ENCODE data around the gene RGS3.

RGS3 gene

DNA sequence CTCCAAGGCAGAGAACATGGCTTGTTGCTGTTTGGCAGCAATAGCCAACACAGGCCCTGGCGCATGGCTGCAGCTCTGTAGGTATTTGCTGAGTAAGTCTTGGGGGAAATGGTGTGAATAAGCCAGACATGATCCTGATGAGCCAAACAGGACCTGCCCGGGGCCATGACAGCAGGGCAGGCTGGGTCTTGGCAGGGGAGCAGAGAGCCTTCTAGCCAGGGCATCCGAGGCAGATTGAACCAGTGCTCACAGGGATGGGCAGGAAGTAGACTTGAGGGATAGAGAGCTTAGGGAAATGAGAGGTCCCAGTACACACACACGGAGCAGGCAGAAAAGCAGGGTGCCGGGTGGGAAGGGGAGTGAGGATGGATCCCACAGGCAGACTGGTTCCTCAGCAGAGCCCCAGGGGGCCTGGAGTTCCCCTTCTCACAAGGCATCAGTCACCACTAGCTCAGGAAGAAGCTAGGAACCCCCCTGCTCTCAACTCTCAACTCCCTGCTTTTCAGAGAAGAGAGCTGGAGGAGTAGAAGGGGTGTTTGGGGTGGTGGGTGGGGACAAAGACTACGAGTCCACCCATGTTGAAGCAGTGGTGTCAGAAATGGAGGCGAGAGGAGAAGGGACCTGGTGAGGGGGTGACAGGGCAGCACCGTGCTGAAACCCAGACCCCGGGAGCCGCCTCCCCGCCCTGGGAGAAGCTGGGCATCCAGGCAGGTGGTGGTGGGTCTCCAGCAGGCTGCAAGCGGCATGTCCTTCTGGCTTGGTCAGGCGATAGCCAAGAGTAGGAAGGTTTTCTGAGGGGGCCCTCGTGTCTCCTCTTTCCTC lies 111.1 kb downstream of the RGS3 start:
- DNase-seq = no peak

DNA sequence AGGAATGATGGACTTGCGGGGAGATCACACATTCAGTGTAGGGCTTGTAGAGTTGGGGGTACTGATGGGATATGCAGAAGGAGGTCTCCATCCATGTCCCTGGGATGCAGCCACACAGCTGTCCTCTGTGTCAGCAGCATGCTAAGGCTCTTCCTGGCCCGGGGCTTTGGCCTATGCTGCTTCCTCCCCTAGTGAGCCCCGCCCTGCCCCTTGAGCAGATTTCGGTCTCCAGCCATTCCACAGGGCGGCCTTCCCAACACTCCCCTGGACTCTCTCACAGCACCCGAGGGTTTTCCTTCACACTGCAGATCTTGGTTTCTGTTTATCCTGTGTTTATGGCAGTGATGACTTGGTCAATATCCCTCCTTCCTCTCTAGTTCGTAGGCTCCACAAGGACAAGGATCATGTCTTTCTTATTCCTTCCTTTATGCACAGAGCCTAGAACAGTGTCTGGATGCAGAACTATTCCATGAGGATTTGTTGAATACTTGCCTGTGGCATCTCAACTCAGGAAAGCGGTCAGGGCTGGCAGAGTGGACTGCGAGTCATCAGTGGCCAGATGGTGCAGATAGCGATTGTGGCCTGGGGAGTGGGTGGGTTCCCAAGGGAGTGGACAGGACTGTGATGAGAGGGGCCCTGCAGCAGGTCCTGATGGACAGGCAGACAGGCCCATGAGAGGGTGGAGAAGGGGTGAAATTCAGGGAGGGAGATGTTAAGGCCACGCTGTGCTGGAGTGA lies 114.2 kb downstream of the RGS3 start:
- no peak for DNase-seq

DNA sequence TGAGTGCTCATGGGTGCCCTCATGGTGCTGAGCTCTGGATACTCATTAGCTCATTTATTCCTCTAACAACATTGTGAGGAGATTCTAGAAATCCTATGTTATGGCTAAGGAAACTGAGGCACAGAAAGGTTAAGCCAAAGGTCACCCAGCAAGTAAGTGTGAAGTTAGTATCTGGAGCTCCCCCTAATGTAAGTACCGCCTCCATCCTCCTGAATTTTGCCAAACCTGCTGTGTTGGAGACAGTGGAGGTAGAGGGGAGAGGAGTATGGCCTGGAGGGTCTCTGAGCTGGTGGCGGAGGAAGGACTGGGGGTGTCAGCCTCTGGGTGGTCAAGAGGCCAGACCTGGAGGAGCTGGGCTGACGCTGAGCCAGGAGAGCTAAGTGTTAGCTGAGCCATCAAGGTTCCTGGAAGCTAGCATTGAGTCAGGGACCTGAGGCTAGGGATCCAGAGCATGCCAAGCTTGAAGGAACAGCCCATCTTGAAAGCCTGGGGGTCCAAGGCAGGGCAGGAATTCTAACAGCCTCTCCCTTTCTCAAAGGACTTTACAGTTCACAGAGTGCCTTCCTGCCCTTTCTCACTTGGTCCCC lies 114.8 kb downstream of the RGS3 start:
- no peak for DNase-seq

DNA sequence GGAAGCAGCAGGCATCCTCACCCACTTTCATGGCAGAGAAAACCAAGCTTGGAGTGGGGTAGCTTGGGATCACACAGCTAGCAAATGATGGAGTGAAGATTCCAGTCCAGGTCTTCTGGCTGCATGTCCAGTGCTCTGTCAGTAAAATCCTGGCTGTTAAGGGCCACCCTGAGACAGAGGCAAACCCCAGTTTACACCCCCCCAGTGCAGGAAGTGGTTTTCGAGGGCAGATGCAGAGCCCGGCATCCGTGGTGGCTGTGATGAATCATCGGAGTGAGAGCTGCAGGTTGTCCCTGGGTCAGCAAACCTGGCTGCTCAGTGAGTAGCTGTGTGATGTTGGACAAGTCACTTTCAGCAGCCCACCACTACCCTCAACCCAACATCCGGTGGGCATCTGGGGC lies 115.4 kb downstream of the RGS3 start:
- peak; percentile 27 for DNase-seq

DNA sequence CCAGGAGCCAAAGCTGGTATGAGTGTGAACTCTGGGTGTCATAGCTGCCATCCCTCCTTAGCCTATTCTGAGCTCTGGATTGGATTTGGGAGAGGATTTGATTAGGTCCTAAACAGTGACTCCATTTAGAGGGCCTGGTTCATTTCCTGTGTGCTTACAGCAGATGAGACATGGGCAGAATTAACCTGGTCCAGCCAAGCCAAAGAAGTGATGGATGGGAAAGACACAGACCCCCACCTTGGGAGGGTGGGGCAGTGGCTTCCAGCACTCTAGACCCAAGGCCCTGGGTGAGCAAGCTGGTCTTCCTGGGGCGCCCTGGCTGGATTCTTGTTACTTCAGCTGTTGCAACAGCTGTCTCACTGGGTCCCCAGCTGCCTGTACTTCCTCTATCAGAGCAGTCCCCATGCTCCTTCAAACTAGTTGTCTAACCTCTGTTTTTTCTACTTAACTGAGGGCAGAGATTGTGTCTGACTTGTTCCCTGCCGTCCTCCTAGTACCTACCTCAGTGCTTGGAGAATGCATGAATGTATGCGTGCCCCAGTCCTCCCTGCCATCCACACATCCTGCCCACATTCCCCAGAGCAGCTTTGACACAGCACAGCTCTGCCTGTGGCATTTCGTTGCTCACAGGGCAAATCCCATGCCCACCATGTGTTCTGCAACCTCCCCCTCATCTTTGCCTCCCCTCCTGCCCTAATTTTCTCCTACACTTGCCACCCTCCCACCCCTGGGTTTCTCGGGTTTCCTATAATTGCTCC lies 115.9 kb downstream of the RGS3 start:
- peak; percentile 17 for DNase-seq

DNA sequence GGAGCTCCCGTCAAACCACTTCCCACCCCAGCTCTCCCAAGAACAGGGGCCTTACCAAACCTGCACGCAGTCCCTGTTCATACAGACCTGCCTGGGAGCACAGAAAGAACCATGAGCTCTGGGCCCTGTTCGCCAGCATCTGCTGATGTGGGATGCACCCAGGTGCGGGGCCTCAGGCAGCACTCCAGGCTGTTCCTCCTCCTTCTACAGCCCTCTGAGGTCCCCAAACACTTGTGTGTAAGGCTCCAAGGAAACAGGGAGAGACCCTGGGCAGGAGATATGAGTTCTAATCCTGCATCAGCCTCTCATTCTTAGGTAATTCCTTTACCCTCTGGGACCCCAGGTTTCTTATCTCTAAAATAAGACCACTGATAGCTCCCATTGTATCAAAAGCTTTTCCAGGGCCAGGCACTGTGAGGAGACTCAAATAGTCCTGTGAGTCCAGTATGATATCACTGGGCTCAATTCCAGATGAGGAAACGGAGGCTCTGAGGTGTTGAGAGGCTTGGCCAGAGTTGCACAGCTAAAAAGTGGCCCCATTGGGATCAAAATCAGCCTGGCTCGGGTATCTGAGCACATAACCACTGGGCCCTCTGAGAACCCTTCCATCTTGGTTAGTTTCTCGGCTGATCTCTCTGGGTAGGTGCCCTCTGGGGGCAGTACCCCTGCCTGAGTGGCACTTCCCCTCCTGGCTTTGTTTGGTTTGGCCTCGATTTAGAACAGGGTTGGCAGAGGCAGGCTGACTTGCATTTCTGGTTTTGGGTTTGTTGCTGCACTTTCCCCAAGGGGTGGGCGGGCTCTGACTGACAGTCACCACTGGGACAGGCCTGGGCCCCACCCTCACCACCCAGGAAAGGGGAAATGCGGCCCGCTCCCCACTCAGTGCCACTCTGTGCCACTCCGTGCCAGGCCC lies 116.8 kb downstream of the RGS3 start:
- no peak for DNase-seq

DNA sequence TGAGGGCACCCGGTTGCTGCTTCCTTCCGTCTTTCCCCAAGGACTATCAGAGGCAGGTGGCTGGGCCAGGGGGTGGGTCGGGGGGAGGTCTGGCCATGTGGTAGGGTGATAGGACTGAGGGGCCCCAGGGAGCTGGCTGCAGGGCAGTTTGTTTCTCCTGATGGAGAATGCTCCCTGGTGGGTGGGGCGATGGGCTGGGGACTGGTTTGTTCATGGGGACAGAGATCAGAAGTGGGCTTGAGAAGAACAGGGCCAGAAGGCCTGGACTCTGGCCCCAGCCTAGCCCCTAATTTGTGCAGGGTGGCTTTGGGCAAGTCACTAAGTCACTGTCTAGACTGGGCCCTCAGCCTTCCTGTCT lies 117.4 kb downstream of the RGS3 start:
- DNase-seq = no peak

DNA sequence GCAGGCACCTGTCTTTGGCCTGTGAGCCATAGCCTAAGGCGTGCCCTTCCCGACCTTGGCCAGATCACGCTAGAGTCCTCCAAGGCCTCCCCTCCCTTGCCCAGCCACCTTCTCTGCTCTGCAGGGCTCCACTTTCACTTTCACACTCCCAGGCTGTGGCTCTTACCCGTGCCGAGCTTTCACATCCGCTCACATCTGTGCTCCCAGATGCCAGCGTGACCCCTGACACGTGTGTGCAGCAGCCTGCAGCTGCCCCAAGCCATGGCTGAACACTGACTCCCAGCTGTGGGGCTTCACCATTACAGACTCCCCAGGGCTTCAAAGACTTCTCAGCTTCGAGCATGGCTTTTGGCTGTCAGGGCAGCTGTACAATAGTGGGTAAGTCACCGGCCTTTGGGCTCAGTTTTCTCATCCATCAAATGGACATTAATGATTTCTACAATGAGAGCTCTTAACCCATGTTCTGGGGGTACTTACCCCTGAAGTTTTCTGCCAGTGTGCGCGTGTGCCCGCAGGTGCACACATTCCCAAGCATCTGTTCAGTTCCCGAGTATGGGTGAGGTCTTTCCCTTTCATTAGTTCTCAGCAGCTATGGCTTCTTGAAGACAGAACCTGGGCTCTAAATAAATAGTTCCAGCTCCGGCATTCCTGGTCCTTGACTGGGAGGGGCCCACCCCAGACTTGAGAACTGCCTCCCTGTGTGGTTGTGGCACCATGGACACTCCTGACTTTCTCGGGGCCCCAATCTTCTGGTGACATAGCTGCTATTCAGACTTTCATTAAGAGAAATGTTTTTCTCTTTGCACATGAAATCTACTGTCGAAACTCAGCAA lies 118.6 kb downstream of the RGS3 start:
- no peak for DNase-seq

DNA sequence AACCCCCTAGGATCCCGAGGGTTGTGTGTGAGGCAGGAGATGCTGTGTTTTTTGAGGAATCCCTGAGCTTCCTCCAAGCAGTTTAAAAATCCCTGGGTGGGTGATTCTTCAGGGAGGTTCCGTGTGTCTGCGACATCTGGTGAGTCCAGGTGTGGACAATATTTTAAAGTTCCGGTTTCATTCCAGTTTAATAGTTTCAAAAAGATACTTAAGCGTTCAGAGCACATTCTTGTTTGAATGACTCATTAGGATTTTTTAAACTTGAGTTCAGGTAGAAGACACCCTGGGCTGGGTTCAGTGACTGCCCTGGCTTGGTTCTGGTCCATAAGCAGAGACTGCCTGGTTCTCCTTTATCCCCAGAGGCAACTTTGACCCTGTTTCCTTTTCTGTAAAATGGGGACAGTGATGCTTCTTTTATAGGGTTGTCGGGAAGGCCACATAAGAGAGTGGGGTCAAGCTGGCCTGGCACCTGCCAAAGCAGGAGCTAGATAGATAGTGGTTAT lies 119.2 kb downstream of the RGS3 start:
- DNase-seq = no peak

DNA sequence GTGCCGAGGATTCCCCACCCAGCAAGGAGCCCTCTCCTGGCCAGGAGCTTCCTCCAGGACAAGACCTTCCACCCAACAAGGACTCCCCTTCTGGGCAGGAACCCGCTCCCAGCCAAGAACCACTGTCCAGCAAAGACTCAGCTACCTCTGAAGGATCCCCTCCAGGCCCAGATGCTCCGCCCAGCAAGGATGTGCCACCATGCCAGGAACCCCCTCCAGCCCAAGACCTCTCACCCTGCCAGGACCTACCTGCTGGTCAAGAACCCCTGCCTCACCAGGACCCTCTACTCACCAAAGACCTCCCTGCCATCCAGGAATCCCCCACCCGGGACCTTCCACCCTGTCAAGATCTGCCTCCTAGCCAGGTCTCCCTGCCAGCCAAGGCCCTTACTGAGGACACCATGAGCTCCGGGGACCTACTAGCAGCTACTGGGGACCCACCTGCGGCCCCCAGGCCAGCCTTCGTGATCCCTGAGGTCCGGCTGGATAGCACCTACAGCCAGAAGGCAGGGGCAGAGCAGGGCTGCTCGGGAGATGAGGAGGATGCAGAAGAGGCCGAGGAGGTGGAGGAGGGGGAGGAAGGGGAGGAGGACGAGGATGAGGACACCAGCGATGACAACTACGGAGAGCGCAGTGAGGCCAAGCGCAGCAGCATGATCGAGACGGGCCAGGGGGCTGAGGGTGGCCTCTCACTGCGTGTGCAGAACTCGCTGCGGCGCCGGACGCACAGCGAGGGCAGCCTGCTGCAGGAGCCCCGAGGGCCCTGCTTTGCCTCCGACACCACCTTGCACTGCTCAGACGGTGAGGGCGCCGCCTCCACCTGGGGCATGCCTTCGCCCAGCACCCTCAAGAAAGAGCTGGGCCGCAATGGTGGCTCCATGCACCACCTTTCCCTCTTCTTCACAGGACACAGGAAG lies 120.2 kb downstream of the RGS3 start:
- no peak for DNase-seq

DNA sequence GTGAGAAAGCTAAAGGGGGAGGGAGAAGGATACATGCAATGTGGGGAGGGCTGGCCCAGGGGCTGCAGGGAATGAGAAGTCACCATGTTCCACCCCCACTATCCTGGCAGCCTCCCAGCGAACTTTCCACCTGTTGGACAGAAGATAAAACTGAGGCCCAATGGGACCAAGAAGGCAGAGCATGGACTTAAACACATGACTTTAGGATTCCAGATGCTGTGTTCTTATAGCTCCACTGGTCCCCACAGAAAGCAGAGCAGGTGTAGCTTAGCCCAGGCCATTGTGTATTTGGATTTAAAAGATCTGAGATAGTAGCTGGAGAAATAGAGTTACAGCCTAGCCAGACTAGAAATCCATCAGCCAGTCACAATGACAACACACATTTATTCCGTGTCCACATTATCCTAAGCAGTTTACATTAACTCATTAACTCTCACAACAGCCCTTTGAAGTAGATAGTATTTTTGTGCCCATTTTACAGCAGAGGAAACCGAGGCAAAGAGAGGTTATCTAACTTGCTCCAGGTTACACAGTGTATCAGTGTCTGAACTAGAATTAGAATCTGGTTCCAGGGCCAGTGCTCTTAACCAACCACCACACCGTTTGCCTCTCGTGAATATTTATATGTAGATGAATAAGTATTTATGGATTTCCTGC lies 121.0 kb downstream of the RGS3 start:
- no peak for DNase-seq

DNA sequence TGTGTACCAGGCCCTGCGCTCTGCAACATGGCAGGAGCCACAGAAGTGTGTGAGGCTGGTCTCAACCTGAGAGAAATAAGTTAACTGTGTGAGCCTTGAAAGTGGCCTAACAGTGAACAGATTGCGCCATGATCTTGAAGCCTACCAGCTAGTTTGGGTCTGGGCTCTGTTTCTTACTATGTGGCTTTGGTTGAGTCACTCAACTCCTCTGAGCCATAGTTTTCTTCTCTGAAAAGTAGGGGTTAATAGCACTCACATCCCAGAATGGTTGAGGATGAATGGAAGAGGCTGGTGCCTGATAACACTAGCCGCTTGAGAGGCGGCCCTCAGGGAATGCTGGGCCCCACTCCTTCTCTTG lies 121.5 kb downstream of the RGS3 start:
- no peak for DNase-seq

DNA sequence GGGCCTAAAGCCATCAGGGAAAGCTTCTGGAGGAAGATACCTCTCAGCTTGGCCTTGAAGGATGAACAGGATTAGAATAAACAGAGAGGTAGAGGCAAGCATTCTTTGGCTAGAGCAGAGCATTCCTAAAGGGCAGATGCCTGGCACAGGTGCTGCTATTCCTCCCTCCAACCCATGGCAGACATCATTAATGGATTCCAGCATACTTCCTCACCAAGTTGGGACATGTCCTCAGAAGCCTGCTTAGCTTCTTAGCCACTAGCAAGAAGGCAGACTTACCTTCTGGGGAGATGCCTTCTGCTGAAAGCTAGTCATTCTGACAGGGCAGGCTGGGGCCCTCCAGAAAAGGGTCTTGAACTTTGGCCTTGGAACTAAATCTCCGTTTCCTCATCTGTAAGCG lies 122.0 kb downstream of the RGS3 start:
- DNase-seq = no peak

DNA sequence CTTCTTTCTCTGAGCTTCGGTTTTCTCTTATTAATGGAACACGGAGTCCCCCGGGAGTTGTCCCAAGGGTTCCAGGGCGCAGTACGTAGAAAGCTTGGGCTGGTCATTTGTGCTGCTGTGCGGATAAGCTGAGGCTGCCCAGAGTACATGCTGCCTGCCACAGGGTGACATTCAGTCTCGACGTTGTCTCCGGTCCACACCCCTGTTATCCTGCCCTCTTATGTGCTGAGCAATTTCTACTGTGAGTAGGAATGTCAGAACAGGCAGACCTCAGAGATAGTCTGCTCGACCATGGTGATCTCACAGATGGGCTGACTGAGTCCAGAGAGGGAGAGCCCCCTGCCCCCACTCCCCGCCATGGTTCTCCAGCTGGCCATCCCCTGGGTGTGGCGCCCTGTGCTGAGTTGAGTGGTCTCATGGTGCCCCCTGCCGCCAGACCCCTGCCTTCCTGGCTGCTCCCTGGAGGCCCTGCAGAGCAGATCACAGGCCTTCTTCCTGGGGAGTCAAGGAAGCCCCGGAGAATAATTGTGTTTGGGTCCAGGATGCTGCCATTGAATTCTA lies 124.0 kb downstream of the RGS3 start:
- DNase-seq = no peak

DNA sequence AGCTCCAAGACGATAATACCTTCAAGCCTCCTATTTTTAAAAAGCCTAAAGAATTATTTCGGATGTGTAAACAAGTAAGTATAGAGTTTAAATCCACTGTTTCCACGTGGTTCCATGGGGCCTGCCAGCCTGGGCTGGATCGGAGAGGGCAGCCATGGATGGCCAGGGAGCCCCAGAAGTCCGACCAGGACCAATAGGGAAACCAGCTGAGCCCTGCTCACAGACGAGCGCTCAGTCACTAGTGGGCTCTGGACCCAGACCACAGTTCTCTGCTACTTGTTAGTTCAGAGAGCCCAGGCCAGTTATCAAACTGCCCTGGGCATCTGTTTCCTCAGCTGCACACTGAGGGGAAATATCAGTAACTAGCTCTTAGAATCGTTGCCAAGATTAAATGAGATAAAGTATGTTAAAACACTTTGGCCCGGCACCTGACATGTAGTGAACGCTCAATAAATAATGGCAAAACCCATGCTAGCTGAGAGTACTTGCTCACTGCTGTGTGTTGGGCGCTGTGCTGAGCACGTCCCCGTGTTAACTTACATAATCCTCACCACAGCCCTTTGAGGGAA lies 124.8 kb downstream of the RGS3 start:
- no peak for DNase-seq

DNA sequence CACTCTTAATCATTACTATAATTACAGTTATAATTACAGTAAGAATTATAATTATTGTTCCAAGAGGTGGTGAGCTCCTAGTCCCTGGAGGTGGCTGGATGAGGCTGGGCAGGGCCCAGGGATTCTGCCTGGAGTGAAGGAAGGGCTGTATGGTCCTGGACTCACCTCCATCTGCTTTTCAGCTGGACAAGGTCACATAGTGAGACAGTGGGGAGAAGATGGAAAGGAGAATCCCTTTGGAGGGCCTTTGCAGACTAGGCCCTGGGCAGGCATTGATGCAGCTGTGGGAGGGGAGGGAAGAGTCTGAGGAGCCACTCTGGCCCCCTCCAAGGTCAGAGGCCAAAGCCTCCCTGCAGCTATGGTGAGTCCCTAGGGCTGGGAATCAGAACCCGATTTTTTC lies 125.4 kb downstream of the RGS3 start:
- no peak for DNase-seq

DNA sequence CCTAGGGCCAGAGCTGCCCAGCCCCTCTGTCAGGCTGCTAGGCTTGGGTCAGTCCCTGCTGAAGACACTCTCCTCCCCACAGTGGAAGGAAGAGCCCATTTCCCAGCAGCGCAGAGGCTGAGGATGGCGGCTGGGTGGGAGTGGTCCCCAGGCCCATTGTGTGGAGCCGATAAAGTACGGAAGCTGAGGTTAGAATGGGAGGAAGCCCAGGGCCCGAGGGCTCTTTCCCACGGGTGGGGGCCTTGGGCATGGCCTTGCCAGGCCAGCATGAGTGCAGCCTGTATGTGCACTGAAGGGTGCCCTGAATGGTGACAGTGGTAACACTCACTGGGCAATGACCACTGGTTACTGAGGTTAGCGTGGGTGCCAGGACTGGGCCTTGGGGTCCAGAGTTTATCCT lies 125.9 kb downstream of the RGS3 start:
- no peak for DNase-seq

DNA sequence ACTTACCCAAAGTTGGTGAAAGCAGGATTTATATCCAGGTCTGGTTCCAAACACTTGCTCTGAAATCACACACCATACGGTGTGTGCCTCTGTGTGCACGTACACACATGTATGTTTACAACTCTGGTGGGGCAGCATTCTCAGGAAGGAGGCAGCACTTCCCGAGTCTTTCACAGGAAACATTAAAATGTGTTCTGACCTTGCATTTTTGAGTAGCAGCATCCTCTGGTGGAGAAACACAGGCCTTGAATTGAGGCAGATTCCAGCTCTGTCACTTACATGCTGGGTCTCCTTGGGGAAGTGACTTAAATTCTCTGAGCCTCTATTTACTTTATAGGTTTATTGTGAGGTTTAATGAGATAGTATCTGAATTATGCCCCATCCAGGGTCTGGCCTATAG lies 126.4 kb downstream of the RGS3 start:
- DNase-seq = no peak

DNA sequence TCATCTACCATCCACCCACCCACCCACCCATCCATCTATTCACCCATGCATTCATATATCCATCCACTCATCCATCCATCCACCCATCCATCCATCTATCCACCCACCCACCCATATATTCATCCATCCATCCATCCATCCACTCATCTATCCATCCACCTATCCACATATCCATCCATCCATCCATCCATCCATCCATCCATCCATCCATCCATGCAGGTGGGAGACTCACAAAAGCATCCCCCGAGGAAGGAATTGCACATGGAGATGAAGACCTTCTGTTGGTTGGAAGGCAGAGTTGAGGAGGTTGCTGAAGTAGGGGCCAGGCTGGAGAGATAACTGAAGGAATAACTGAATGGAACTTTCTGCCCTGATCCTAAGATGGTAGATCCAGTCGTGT lies 126.9 kb downstream of the RGS3 start:
- DNase-seq = no peak
